D341Med (cell line): Measurements from ENCODE around the gene CRELD2.
"Not testable (repeated sequence)": the region's sequence is repeated elsewhere in the genome, so short reads cannot be mapped to it uniquely, and the experiment has no call there.

Experiments
- DNase-seq: peaks from one replicate; pipeline ENCODE4 v3.0.0; 2012; ENCODE audit warnings: low spot score

CRELD2 gene

GRCh38 chr22:49930596-49931412 is 12.4 kb downstream of the CRELD2 start:
- no peak for DNase-seq

GRCh38 chr22:49933236-49934159 is 15.1 kb downstream of the CRELD2 start:
- DNase-seq: no peak

GRCh38 chr22:49934160-49934890 is 15.9 kb downstream of the CRELD2 start:
- DNase-seq: no peak

GRCh38 chr22:49934891-49935557 is 16.6 kb downstream of the CRELD2 start:
- peak; percentile 67 for DNase-seq

- DNase-seq: no peak
Observed at GRCh38 chr22:49935561-49935960, 17.1 kb downstream of the CRELD2 start.

GRCh38 chr22:49936018-49936972 is 17.9 kb downstream of the CRELD2 start:
- peak; percentile 70 for DNase-seq

GRCh38 chr22:49936973-49937757 is 18.7 kb downstream of the CRELD2 start:
- DNase-seq: no peak

- DNase-seq: no peak
Observed at GRCh38 chr22:49937758-49938564, 19.5 kb downstream of the CRELD2 start.

- no peak for DNase-seq
Observed at GRCh38 chr22:49938565-49939136, 20.2 kb downstream of the CRELD2 start.

- DNase-seq: no peak
Observed at GRCh38 chr22:49941507-49942316, 23.3 kb downstream of the CRELD2 start.

- peak; percentile 57 for DNase-seq
Observed at GRCh38 chr22:49942565-49943404, 24.4 kb downstream of the CRELD2 start.

- DNase-seq: no peak
Observed at GRCh38 chr22:49943405-49943765, 25.0 kb downstream of the CRELD2 start.

- DNase-seq: no peak
Observed at GRCh38 chr22:49943771-49944398, 25.5 kb downstream of the CRELD2 start.

GRCh38 chr22:49944399-49944891 is 26.0 kb downstream of the CRELD2 start:
- DNase-seq: no peak

GRCh38 chr22:49945042-49945794 is 26.8 kb downstream of the CRELD2 start:
- DNase-seq: not testable (repeated sequence)
